Hepatocyte (in vitro differentiated cells): Measurements from ENCODE around the gene TCN2. TPM values are rescaled to one million over a fixed set of nuclear protein-coding genes. Genes with fewer than 3 reads are reported as not detected.

Source experiments
- DNase-seq: peaks from one replicate; pipeline ENCODE4 v3.0.0-alpha.2; 2016; ENCODE audit warnings: low spot score
- H2AFZ ChIP-seq: fragments of 200-600 bp; sonication (generic); 2 replicates; pipeline ENCODE4 v1.6.0; 2016; ENCODE audit warnings: antibody characterized with exemption, mild to moderate bottlenecking
- H3K27ac ChIP-seq: fragments of 200-600 bp; sonication (generic); 2 replicates; pipeline ENCODE4 v1.5.1; 2016; ENCODE audit warnings: mild to moderate bottlenecking
- H3K27me3 ChIP-seq: fragments of 200-600 bp; sonication (generic); 2 replicates; pipeline ENCODE4 v1.6.1; 2016
- H3K36me3 ChIP-seq: fragments of 200-600 bp; sonication (generic); replicated peaks from 2 replicates; pipeline ENCODE4 v1.5.1; 2016; ENCODE audit warnings: low read depth; ENCODE audit not compliant: insufficient read depth
- H3K4me1 ChIP-seq: fragments of 200-600 bp; sonication (generic); 2 replicates; pipeline ENCODE4 v1.5.1; 2016; ENCODE audit warnings: mild to moderate bottlenecking, moderate library complexity; ENCODE audit not compliant: insufficient read depth
- H3K4me2 ChIP-seq: fragments of 200-600 bp; sonication (generic); 2 replicates; pipeline ENCODE4 v1.6.0; 2016
- H3K4me3 ChIP-seq: fragments of 200-600 bp; sonication (generic); 2 replicates; pipeline ENCODE4 v1.5.1; 2016; ENCODE audit warnings: mild to moderate bottlenecking
- H3K79me2 ChIP-seq: fragments of 200-600 bp; sonication (generic); 2 replicates; pipeline ENCODE4 v1.6.0; 2017; ENCODE audit warnings: mild to moderate bottlenecking
- H3K9me2 ChIP-seq: fragments of 200-600 bp; sonication (generic); replicated peaks from 2 replicates; pipeline ENCODE4 v1.6.0; 2017; ENCODE audit warnings: mild to moderate bottlenecking; ENCODE audit not compliant: insufficient read depth
- H3K9me3 ChIP-seq: fragments of 200-600 bp; sonication (generic); 2 replicates; pipeline ENCODE4 v1.5.1; 2016; ENCODE audit warnings: low read depth, mild to moderate bottlenecking
- H4K20me1 ChIP-seq: fragments of 200-600 bp; sonication (generic); 2 replicates; pipeline ENCODE4 v1.6.0; 2016; ENCODE audit warnings: mild to moderate bottlenecking; ENCODE audit not compliant: insufficient read depth, poor library complexity, severe bottlenecking
- EZH2 ChIP-seq: fragments of 200-600 bp; sonication (generic); IDR thresholded peaks from 2 replicates; pipeline ENCODE4 v1.6.1; 2016; ENCODE audit warnings: antibody characterized with exemption, mild to moderate bottlenecking, borderline replicate concordance
- EZH2phosphoT487 ChIP-seq: fragments of 200-600 bp; sonication (generic); IDR thresholded peaks from one replicate; pipeline ENCODE4 v1.6.1; 2018; ENCODE audit warnings: antibody characterized with exemption, mild to moderate bottlenecking, low read depth, moderate library complexity; ENCODE audit not compliant: unreplicated experiment, severe bottlenecking
- WGBS: methylation state at CpG from one replicate; pipeline ENCODE4 v1.1.6; 2016; ENCODE audit warnings: low lambda C conversion rate; ENCODE audit errors: missing lambda C conversion rate; 5-methylcytosine and 5-hydroxymethylcytosine counted together
- polyA plus RNA-seq: library from polyadenylated mRNA; unstranded; fragments of >200 nt; fragmentation: Nextera tagmentation; extraction: Ambion mirVana; gene quantifications from 2 replicates; pipeline ENCODE4 v1.2.1, GENCODE V29; 2016
- total RNA-seq: library from RNA; depleted of rRNA; stranded (reverse); fragments of >200 nt; gene quantifications from 2 replicates; pipeline ENCODE4 v1.2.3, GENCODE V29; 2014
- TF ChIP-seq, protein P1 (sequence below): fragments of 200-600 bp; sonication (generic); IDR thresholded peaks from 2 replicates; pipeline ENCODE4 v1.5.1; 2016; ENCODE audit warnings: antibody characterized with exemption, mild to moderate bottlenecking; ENCODE audit not compliant: poor library complexity

TCN2 gene
- total and polyA plus RNA-seq, 2 experiments from 2014 or later, result 28.8 to 39.3 TPM

DNA sequence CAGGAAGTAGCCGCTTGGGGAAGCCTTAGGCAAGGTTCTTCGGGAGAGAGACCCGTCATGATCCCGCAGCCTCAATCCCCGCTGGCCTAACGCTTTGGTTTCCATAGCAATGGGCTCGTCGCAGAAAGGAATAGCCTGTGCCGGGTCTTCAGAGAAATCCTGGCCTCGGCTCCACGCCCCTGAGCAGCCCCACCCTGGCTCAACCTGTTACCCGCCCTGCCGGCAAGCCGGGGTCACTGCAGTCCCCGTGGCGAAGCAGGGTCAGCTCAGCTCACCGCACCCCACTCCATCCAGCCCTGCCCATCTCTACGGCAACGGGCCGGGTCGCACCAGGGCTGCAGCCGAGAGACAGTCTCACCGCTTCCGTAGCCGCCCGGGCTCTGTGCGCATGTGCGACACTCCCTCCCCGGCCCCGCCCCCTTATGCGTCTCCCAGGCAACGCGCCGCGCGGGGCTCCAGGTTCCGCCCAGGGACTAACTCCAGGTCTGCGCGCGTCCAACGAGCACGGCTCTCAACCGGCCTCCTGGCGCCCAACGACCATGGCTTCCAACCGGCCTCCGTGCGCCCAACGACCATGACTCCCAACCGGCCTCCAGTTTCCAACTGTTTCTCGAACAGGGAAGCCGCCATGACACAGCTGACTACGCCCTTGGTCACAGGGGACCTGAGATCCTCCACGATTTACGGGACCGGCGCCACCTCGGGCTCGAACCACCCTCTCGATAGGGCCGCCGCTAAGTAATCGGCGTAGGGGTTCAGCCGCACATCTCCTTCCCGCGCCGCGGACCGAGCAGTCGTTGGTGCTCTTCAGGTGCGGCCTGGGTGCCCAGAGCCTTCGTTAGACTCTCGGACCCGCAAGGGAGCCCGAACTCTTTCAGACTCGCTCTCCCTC is 60.8 kb downstream of the TCN2 start, which contains the start of gene DUSP18:
TSS of gene DUSP18 (minus strand) at position 382 of the 892 bp plus-strand sequence. CDS start 3,872 bp downstream, outside the sequence.
- Histone ChIP-seq H3K9me2 (no peaks in the 10 kb centered on the region), H4K20me1 (no peaks in the 10 kb centered on the region), H3K4me1 (no peaks in the 10 kb centered on the region), H3K36me3 (no peaks in the 10 kb centered on the region), H3K4me2 (peak within 1 kb of the TSS; percentile 86), H3K27me3 (peaks cover 7% of the 10 kb centered on the region), H3K9me3 (no peaks in the 10 kb centered on the region), H3K27ac (peak within 1 kb of the TSS; percentile 81), H2AFZ (peak within 1 kb of the TSS; percentile 93), H3K4me3 (peak within 1 kb of the TSS; percentile 66), H3K79me2 (no peaks in the 10 kb centered on the region)
- TF ChIP-seq, protein P1, sequence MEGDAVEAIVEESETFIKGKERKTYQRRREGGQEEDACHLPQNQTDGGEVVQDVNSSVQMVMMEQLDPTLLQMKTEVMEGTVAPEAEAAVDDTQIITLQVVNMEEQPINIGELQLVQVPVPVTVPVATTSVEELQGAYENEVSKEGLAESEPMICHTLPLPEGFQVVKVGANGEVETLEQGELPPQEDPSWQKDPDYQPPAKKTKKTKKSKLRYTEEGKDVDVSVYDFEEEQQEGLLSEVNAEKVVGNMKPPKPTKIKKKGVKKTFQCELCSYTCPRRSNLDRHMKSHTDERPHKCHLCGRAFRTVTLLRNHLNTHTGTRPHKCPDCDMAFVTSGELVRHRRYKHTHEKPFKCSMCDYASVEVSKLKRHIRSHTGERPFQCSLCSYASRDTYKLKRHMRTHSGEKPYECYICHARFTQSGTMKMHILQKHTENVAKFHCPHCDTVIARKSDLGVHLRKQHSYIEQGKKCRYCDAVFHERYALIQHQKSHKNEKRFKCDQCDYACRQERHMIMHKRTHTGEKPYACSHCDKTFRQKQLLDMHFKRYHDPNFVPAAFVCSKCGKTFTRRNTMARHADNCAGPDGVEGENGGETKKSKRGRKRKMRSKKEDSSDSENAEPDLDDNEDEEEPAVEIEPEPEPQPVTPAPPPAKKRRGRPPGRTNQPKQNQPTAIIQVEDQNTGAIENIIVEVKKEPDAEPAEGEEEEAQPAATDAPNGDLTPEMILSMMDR, result peak; percentile 30
- TF ChIP-seq EZH2, result no peak
- peak; percentile 96 for DNase-seq
- under 1% methylated on average over 60 of the region's 77 CpGs for WGBS

DNA sequence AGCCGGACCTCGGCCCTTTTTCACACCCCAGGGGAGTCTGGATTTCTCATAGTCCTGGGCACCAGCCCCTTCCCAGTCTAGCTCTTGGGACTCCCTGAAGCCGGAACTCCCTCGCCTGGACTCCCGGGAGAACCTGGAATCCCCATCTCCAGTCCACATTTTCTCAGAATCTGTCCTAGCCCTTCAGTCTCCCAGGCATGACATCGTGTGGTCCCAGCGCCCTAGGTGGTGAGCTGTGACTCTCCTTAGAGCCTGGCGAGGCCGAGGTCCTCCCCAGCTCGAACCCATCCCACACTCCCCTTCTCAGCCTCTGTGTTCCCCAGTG is 61.4 kb downstream of the TCN2 start:
- peak overlapping the region; percentile 93 for H2AFZ ChIP-seq

DNA sequence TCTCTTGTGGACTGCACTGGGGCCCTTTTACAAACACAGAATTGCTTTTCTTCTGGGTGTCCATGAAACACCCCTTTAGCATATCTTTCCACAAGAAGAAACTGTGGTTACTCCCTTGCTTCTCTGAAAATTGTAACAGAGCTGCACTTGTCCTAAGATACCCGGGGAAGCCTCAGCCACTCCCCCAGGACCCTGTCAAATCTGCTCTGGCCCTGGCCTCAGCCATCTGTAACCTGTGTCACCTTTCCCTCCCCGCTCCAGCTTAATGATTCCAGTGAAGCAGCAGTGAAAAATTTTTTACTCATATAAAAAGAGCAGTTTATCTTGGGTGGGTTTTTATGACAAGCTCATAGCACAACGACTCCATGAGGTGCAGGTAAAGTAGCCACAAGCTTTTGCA is 64.1 kb downstream of the TCN2 start:
- Histone ChIP-seq H3K9me2 (no peaks in the 10 kb centered on the region), H2AFZ (no peak overlapping the region), H3K79me2 (no peaks in the 10 kb centered on the region), H3K36me3 (no peaks in the 10 kb centered on the region), H3K4me3 (no peak overlapping the region), H4K20me1 (no peaks in the 10 kb centered on the region), H3K4me1 (no peaks in the 10 kb centered on the region), H3K27me3 (peaks cover 7% of the 10 kb centered on the region), H3K4me2 (no peak overlapping the region), H3K27ac (no peak overlapping the region), H3K9me3 (no peaks in the 10 kb centered on the region)
- TF ChIP-seq, protein P1, result no peak
- TF ChIP-seq EZH2, result no peak
- TF ChIP-seq EZH2phosphoT487, result no peak
- DNase-seq, result no peak
- WGBS, result 81% methylated on average over 3 of the region's 3 CpGs

More for the DNA sequence above, 61.4 kb downstream of the TCN2 start:
- H3K27ac ChIP-seq, result peak overlapping the region; percentile 51
- WGBS, result 16% methylated on average over 8 of the region's 10 CpGs
- no peaks in the 10 kb centered on the region for H3K79me2 ChIP-seq
- H3K27me3 ChIP-seq, result peaks cover 7% of the 10 kb centered on the region
- H3K4me1 ChIP-seq, result no peaks in the 10 kb centered on the region
- H3K4me3 ChIP-seq, result peak overlapping the region; percentile 66
- H4K20me1 ChIP-seq, result no peaks in the 10 kb centered on the region
- no peaks in the 10 kb centered on the region for H3K36me3 ChIP-seq
- H3K9me3 ChIP-seq, result no peaks in the 10 kb centered on the region
- no peak for DNase-seq
- no peaks in the 10 kb centered on the region for H3K9me2 ChIP-seq
- H3K4me2 ChIP-seq, result peak overlapping the region; percentile 86
- TF ChIP-seq EZH2phosphoT487 (no peak), EZH2 (no peak)
- TF ChIP-seq, protein P1, result no peak
